HepG2 (cell line): Measurements from ENCODE around the gene PDHA2. TPM values are rescaled to one million over a fixed set of nuclear protein-coding genes. Genes with fewer than 3 reads are reported as not detected.

Experiments
- ATAC-seq: fragments of 200-7000 bp; cut with Tn5 transposase; 3 replicates; pipeline ENCODE4 v1.9.1; 2020; ENCODE audit warnings: mild to moderate bottlenecking, moderate library complexity
- BruUV-seq: library from RNA; stranded (reverse); fragments of 400-500 nt; replicated peaks from 2 replicates; lab custom pipeline; 2021; lab: Mats Ljungman, UMichigan
- CTCF ChIA-PET: fragments of 300-600 bp; formaldehyde crosslinking; extraction: SDS; loops from one replicate; lab custom pipeline; 2021; ENCODE audit warnings: low total read pairs, inconsistent platforms, low intra/inter-chr PET ratio; lab: Yijun Ruan, JAX
- POLR2A ChIA-PET: fragments of 350-600 bp; sonication (Branson Sonifier 250); formaldehyde crosslinking; loops from one replicate; lab custom pipeline; 2020; ENCODE audit warnings: antibody characterized with exemption, inconsistent platforms; lab: Yijun Ruan, JAX
- DNase-seq: peaks from one replicate; pipeline ENCODE4 v3.0.0-alpha.2; 2015; ENCODE audit warnings: low spot score
- FAIRE-seq: peaks from 3 replicates; lab custom pipeline; 2011; peaks lifted over from hg19 to GRCh38; lab: Jason Lieb, UNC
- H2AFZ ChIP-seq: one replicate; pipeline ENCODE4 v1.6.1; 2011; ENCODE audit warnings: low read length, inconsistent platforms
- H3K27ac ChIP-seq: fragments of 300-600 bp; 3 replicates; pipeline ENCODE4 v1.8.0; 2011; ENCODE audit warnings: mixed run types, mild to moderate bottlenecking, mixed read lengths, low read length, inconsistent platforms; ENCODE audit not compliant: insufficient read depth; ENCODE audit errors: extremely low read length
- H3K27me3 ChIP-seq, 2 experiments: fragments of 200-600 bp in 1 of 2; 2 replicates in 1 of 2; 3 replicates in 1 of 2; pipeline versions ENCODE4 v1.6.0 to v1.8.0; 2011; ENCODE audit warnings: low read length in 2 of 2, mild to moderate bottlenecking in 2 of 2, moderate library complexity in 2 of 2, inconsistent platforms in 1 of 2; ENCODE audit not compliant: insufficient read depth in 2 of 2, control insufficient read depth in 1 of 2
- H3K36me3 ChIP-seq, 2 experiments: fragments of 200-600 bp in 1 of 2; replicated peaks in 1 of 2; 2 replicates in 1 of 2; 3 replicates in 1 of 2; pipeline versions ENCODE4 v1.5.1 to v1.8.0; 2011; ENCODE audit warnings: low read length in 2 of 2, inconsistent platforms in 1 of 2; ENCODE audit not compliant: insufficient read depth in 2 of 2, control insufficient read depth in 1 of 2
- H3K4me1 ChIP-seq: 2 replicates; pipeline ENCODE4 v1.5.1; 2012; ENCODE audit warnings: low read length, inconsistent platforms; ENCODE audit not compliant: insufficient read depth
- H3K4me2 ChIP-seq: 2 replicates; pipeline ENCODE4 v1.6.0; 2011; ENCODE audit warnings: low read depth, low read length, inconsistent platforms
- H3K4me3 ChIP-seq, 3 experiments: fragments of 200-600 bp in 1 of 3; sonication (generic), shearing (Covaris generic) in 1 of 3; replicated peaks in 1 of 3; 2 replicates each; pipeline ENCODE4 v1.5.1; 2011 to 2016; ENCODE audit warnings: low read length in 3 of 3, inconsistent platforms in 2 of 3, low read depth in 2 of 3, mild to moderate bottlenecking in 2 of 3, control low read depth in 1 of 3, mixed read lengths in 1 of 3; ENCODE audit not compliant: insufficient read depth in 1 of 3
- H3K79me2 ChIP-seq: one replicate; pipeline ENCODE4 v1.6.1; 2011; ENCODE audit warnings: low read length, inconsistent platforms; ENCODE audit not compliant: insufficient read depth
- H3K9ac ChIP-seq: 2 replicates; pipeline ENCODE4 v1.6.0; 2011; ENCODE audit warnings: mild to moderate bottlenecking, low read depth, low read length, inconsistent platforms; ENCODE audit not compliant: insufficient read depth
- H3K9me3 ChIP-seq: 2 replicates; pipeline ENCODE4 v1.5.1; 2012; ENCODE audit warnings: mild to moderate bottlenecking, low read length
- H4K20me1 ChIP-seq: 2 replicates; pipeline ENCODE4 v1.6.0; 2011; ENCODE audit warnings: inconsistent platforms, mild to moderate bottlenecking, low read length, moderate library complexity; ENCODE audit not compliant: insufficient read depth
- FOXK2 ChIP-seq: fragments of 450-650 bp; IDR thresholded peaks from 2 replicates; pipeline ENCODE4 v1.6.1; 2016
- HHEX ChIP-seq: IDR thresholded peaks from 2 replicates; pipeline ENCODE4 v1.6.1; 2016; ENCODE audit warnings: control low read depth
- HOXD1 ChIP-seq: sonication (generic); formaldehyde crosslinking; IDR thresholded peaks from 2 replicates; pipeline ENCODE4 v1.5.0; 2020; ENCODE audit warnings: missing genetic modification reagents
- KLF6 ChIP-seq: IDR thresholded peaks from 2 replicates; pipeline ENCODE4 v1.8.0; 2016; ENCODE audit warnings: missing biosample characterization, missing genetic modification reagents
- MEIS1 ChIP-seq: sonication (generic); formaldehyde crosslinking; IDR thresholded peaks from 2 replicates; pipeline ENCODE4 v1.9.0; 2021; ENCODE audit warnings: mild to moderate bottlenecking, missing genetic modification reagents, moderate library complexity, borderline replicate concordance
- MTERF4 ChIP-seq: sonication (generic); formaldehyde crosslinking; IDR thresholded peaks from 2 replicates; pipeline ENCODE4 v1.8.0; 2023; ENCODE audit warnings: mild to moderate bottlenecking, missing genetic modification reagents
- MZF1 ChIP-seq: sonication (generic); formaldehyde crosslinking; IDR thresholded peaks from 2 replicates; pipeline ENCODE4 v1.8.1; 2023; ENCODE audit warnings: mild to moderate bottlenecking, missing genetic modification reagents, borderline replicate concordance
- PPARG ChIP-seq: conservative IDR thresholded peaks from 2 replicates; pipeline ENCODE4 v1.6.1; 2016; ENCODE audit warnings: missing biosample characterization, missing genetic modification reagents
- ZEB1 ChIP-seq: IDR thresholded peaks from 2 replicates; pipeline ENCODE4 v1.6.1; 2012; ENCODE audit warnings: mild to moderate bottlenecking, low read depth, inconsistent platforms; ENCODE audit not compliant: insufficient replicate concordance
- ZHX2 ChIP-seq, 2 experiments: sonication (generic) in 1 of 2; formaldehyde crosslinking in 1 of 2; IDR thresholded peaks; 2 replicates each; pipeline versions ENCODE4 v1.6.1 to v1.9.0; 2014 to 2022; ENCODE audit warnings: antibody characterized with exemption in 1 of 2, borderline replicate concordance in 1 of 2, inconsistent platforms in 1 of 2, low read depth in 1 of 2, missing genetic modification reagents in 1 of 2
- ZNF230 ChIP-seq: sonication (generic); formaldehyde crosslinking; IDR thresholded peaks from 2 replicates; pipeline ENCODE4 v1.4.0; 2020; ENCODE audit warnings: mild to moderate bottlenecking, missing genetic modification reagents
- ZNF879 ChIP-seq: sonication (generic); formaldehyde crosslinking; IDR thresholded peaks from 2 replicates; pipeline ENCODE4 v1.8.1; 2023; ENCODE audit warnings: missing genetic modification reagents
- ZUFSP ChIP-seq: sonication (generic); formaldehyde crosslinking; IDR thresholded peaks from 2 replicates; pipeline ENCODE4 v1.9.0; 2021; ENCODE audit warnings: missing genetic modification reagents, mild to moderate bottlenecking, borderline replicate concordance
- WGBS: methylation state at CpG from one replicate; pipeline ENCODE4 v1.1.6; 2017; ENCODE audit warnings: low lambda C conversion rate; 5-methylcytosine and 5-hydroxymethylcytosine counted together
- in situ Hi-C: cut with HindIII; loops from 2 replicates; pipeline ENCODE4 v1.10.0; 2017; ENCODE audit warnings: low pct_unique_long_range_greater_than_20kb; ENCODE audit not compliant: extremely low pct_ligation_motif_present
- intact Hi-C: fragments of 100-400 bp; cut with micrococcal nuclease; formaldehyde crosslinking; loops from one replicate; pipeline ENCODE4 v1.10.0; 2022; ENCODE audit not compliant: unreplicated experiment
- polyA plus RNA-seq, 8 experiments: library from polyadenylated mRNA; depleted of rRNA in 3 of 8; stranded (reverse) in 7 of 8; unstranded in 1 of 8; fragments of >200 nt; fragmentation: Illumina TruSeq in 4 of 8; extraction: Trizol in 4 of 8; gene quantifications; 2 replicates each; pipeline versions ENCODE4 v1.2.1 to v1.2.3, GENCODE V29; 2011 to 2016; ENCODE audit warnings: low read depth in 4 of 8, missing spikeins in 1 of 8, mixed read lengths in 1 of 8; ENCODE audit not compliant: insufficient read depth in 1 of 8
- total RNA-seq, 5 experiments: library from RNA; depleted of rRNA; stranded (reverse); fragments of >200 nt; fragmentation: Illumina TruSeq; extraction: Trizol; gene quantifications; 2 replicates each; pipeline ENCODE4 v1.2.3, GENCODE V29; 2016; ENCODE audit warnings: low read depth in 1 of 5
- TF ChIP-seq, protein P1 (sequence below), 2 experiments: fragments of 450-650 bp in 1 of 2; sonication (generic) in 1 of 2; formaldehyde crosslinking; IDR thresholded peaks; 2 replicates each; pipeline versions ENCODE4 v1.5.0 to v1.8.0; 2020 to 2022; ENCODE audit warnings: mild to moderate bottlenecking in 1 of 2, missing genetic modification reagents in 1 of 2
- TF ChIP-seq, protein P2 (sequence below): sonication (generic); formaldehyde crosslinking; IDR thresholded peaks from 2 replicates; pipeline ENCODE4 v1.4.0; 2020; ENCODE audit warnings: missing genetic modification reagents, low read depth, mild to moderate bottlenecking, borderline replicate concordance

PDHA2 gene
- total and polyA plus RNA-seq, 2 of the 13 experiments (the other 11 are each of a cell fraction or from before 2014, with no cell fraction given): not detected

GRCh38 chr4:95830651-95831050, 9.2 kb upstream of the PDHA2 start:
- ATAC-seq: no peak
- FAIRE-seq: no peak
- H3K27me3 ChIP-seq: no peaks in the 10 kb centered on the region
- no peak overlapping the region for H3K27ac ChIP-seq
- no peak overlapping the region for H3K9ac ChIP-seq
- H2AFZ ChIP-seq: no peak overlapping the region
- CTCF ChIA-PET: no interaction called here
- H3K4me3 ChIP-seq: no peak overlapping the region
- no peaks in the 10 kb centered on the region for H3K4me1 ChIP-seq
- TF ChIP-seq ZNF230 (CRISPR knock-in tag): no peak
- TF ChIP-seq ZEB1: no peak
- no peak for TF ChIP-seq ZHX2 (IDR thresholded peaks at IDR 0.05; ENCODE audit: low read depth)
- TF ChIP-seq ZHX2 (CRISPR knock-in tag; IDR thresholded peaks at IDR 0.05; ENCODE audit: borderline replicate concordance): no peak
- no peak for TF ChIP-seq HOXD1 (CRISPR knock-in tag)
- no peak for TF ChIP-seq FOXK2
- no peak for TF ChIP-seq PPARG (CRISPR knock-in tag)
- TF ChIP-seq, protein P1, sequence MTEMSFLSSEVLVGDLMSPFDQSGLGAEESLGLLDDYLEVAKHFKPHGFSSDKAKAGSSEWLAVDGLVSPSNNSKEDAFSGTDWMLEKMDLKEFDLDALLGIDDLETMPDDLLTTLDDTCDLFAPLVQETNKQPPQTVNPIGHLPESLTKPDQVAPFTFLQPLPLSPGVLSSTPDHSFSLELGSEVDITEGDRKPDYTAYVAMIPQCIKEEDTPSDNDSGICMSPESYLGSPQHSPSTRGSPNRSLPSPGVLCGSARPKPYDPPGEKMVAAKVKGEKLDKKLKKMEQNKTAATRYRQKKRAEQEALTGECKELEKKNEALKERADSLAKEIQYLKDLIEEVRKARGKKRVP (CRISPR knock-in tag; IDR thresholded peaks at IDR 0.05): no peak
- TF ChIP-seq KLF6: no peak
- TF ChIP-seq MTERF4 (CRISPR knock-in tag): no peak
- no peak for TF ChIP-seq MZF1 (CRISPR knock-in tag)
- TF ChIP-seq HHEX (CRISPR knock-in tag): no peak
- no peak for TF ChIP-seq MEIS1
- no peak for TF ChIP-seq ZNF879 (CRISPR knock-in tag)
- TF ChIP-seq, protein P2, sequence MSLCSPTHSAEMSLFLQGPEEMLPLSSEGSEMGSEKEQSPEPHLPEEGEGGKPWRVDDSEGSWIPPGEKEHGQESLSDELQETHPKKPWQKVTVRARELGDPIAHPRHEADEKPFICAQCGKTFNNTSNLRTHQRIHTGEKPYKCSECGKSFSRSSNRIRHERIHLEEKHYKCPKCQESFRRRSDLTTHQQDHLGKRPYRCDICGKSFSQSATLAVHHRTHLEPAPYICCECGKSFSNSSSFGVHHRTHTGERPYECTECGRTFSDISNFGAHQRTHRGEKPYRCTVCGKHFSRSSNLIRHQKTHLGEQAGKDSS (CRISPR knock-in tag): no peak
- no peak for TF ChIP-seq ZUFSP
- H3K36me3 ChIP-seq: no peaks in the 10 kb centered on the region
- POLR2A ChIA-PET: no interaction called here
- H4K20me1 ChIP-seq: no peaks in the 10 kb centered on the region
- peaks cover 35% of the 10 kb centered on the region for H3K9me3 ChIP-seq
- BruUV-seq: no TSS peak
- in situ Hi-C loops: no loop called here
- no peak for DNase-seq
- intact Hi-C loops: no loop called here
- WGBS: 2% methylated on average over 2 of the region's 2 CpGs
- no peaks in the 10 kb centered on the region for H3K79me2 ChIP-seq
- no peak overlapping the region for H3K4me2 ChIP-seq
